Non-pigmented ciliary epithelial cell (primary cell): ENCODE data around the gene JHY.

ENCODE experiments used
- DNase-seq: peaks from one replicate; pipeline ENCODE4 v3.0.0-alpha.2; 2010; ENCODE audit warnings: low read depth

JHY gene

DNA sequence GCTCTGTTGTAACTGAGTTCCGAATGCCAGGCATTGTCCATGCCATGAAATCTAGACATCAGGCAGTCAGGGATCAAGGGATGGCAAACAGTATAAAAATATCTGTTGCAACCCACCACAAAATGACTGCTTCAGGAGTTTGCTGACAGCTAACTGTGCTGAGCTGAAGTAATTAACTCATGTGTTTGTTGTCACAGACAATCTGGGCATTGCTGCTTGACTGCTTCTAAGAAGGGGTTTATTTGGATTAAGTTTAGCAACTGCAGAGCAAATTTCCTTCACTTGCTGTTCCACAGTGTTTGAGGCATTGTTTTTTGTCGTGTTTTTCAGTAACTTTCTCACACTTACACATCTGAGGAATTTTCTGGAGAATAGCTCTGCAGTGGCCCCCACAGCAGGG is 68.7 kb downstream of the JHY start:
- no peak for DNase-seq

DNA sequence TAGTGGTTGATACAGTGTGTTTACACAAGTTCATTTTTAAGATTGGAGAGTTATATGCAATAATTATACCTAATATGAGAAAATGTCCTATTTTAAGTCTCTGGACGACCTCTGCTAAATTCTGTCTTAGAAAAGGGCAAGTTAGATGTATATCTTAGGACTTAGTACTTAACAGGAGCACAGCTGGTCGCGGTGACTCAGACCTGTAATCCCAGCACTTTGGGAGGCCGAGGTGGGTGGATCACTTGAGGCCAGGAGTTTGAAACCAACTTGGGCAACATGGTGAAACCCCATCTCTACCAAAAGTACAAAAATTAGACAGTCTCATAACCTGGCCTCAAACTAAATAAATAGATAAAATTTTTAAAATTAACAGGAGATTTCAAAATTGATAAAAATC is 71.9 kb downstream of the JHY start:
- no peak for DNase-seq

DNA sequence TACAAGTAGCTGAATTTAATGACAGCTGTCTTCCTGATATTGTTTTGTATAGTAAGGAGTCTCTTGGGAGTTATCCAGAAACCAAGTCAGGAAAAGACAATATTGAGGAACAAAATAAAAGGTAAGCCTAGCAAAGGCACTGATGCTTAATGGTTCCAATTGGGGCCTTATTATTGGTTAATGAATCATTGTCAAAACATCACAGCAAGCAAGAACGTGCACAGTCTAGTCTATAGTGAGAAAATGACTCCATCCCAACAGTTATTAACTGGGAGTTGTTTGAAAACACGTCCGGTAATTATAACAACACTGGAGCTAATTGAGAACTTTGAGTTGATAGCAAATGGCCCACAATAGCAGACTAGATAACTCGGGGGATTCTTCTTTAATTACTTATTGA is 81.4 kb downstream of the JHY start:
- no peak for DNase-seq

- no peak for DNase-seq
Observed at GRCh38 chr11:122976061-122976733, 93.6 kb downstream of the JHY start.

DNA sequence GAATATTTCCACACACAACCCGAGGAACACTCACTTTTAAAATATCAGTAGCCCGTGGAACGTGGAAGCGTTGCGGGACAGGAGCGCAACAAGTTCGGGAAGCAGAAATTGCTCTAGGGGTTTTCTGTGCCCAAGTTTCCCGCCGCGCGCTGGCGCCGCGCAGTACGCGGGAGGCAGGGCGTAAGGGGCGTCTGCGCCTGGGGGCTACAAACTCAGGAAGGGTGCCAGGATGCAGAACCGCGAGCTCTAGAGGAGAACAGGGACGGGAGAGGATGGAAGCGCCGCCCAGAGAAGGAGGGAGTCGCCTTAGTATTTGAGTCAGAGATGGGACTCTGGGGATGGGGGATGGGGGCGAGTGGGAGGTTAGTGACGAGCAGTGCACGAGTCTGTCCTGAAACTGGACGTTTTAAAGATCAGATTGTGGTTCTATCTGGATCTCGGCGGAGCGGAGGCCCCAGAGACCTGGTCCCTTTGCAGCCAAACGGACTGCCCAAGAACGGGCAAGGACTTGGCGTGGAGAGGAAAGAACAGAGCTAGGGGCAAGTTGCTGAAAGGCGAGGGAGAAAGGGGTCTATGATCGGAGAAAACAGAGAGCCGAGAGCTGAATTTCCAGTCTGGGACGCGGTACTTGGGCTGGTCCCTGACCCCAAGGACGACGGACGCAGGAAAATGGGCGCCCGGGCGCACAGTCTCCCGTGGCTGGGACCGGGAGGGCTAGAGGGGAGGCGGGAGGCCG is 94.3 kb downstream of the JHY start:
- DNase-seq: no peak

DNA sequence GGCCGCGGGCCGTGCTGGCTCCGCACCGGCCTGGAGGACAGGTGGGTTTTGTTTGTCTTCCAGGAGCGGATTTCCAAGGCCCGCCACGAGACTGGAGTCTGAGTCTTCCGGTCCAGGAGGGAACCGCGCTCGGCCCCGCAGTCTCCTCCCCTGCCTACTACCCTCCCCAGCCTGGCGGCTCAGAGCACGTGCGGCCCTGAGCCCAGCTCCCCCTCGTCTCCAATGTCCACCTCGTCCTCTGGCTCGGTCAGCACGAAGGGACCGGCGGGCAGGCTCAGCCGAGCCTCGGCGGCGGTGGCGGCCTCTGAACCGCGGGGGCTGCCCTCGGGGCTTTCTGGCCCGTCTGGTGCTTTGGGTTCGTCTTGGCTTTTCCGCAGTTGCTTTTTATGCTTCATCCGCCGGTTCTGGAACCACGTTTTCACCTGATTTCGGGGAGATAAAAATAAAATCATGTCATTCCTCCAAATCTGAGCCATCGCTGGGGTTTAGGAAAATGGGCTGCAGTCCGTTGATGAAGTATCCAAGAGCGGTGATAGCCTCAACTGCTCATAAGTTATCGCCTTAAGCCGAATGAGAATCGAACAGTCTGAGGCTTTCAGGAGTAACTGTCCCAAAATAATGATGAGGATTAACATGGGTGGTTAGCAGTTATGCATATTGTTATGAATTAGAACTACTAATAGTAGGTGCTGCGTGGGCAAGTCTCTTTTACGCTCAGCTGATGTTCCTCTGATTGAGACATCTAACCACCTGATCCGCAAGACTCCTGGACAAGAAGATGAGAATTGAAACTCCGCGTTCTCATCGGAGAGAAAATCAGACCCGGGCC is 95.1 kb downstream of the JHY start:
- DNase-seq: no peak

DNA sequence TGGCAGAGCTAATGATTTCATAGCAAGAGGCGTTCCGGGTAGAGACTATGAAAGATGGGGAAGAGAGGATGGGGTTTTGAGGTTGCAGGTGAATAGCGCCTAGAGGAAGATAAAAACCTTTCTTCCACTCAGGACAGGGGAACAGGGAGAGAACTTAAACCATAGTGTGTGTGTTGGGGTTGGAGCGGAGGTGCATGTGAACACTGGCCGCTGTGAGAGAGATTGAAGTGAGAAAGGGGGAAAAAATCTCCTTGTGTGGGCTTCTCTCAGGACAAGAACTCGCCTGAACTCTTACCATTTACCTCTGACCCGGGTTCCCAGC is 95.7 kb downstream of the JHY start:
- no peak for DNase-seq

DNA sequence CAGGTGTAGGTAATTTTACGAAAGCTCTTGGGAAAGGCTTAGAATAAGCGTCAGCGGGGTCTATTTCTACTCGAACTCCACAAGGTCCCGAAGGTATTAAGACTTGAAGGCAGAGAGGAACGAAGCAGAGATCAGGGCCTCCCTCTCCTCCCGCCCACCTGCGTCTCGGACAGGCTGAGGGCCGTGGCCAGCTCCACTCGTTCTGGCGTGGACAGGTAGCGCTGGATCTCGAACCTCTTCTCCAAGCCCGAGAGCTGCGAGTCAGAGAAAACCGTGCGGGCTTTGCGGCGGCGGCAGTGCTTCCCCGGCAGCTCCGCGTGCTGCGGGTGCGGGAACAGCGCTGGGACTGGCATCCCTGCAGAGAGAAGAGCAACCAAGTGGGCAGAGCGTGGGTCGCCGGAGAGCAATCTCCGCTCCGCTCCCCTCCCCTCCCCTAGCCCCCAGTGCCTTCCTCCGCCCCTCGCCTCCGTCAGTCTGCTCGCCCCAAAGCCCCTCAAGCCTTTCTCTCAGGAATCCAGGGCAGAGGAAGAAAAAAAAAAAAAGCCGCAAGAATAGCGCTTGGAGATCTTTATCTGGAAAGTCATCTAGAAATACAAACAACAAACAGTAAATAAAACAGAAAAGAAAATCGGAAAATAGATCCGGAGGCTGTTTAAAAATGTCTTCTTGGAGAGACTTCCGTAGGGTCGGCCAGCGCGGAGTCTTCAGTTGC is 96.7 kb downstream of the JHY start:
- no peak for DNase-seq

GRCh38 chr11:122979815-122980595 is 97.4 kb downstream of the JHY start:
- no peak for DNase-seq

- no peak for DNase-seq
Observed at GRCh38 chr11:122981388-122982264, 99.1 kb downstream of the JHY start, which contains the start of gene BSX. Gene BSX, minus strand, starts transcription at chr11:122981834. Its CDS starts 163 bp downstream, at chr11:122981671.

- no peak for DNase-seq
Observed at GRCh38 chr11:122983438-122984185, 101.1 kb downstream of the JHY start.

GRCh38 chr11:122984186-122985011 is 101.8 kb downstream of the JHY start:
- no peak for DNase-seq

DNA sequence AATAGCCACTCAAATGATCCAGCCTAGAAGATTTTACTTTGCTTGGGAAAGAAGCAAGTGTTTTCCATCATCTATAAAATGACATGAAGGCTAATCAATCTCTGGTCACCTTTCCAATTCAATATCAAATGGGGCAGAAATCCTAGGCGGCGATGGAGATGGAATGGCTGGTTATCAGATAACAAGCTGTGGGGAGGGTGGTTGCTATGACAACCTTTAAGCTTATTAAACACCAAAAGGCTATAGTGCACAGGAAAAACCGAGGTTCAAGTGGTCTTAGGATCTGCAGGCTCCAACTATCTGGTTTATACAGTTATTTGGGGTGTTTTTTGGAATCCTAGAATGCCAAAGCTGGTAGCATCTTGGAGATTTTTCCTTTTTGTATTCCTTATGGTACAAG is 113.0 kb downstream of the JHY start:
- no peak for DNase-seq

GRCh38 chr11:122998727-122999366 is 116.3 kb downstream of the JHY start:
- no peak for DNase-seq

- no peak for DNase-seq
Observed at GRCh38 chr11:123000721-123001120, 118.2 kb downstream of the JHY start.

DNA sequence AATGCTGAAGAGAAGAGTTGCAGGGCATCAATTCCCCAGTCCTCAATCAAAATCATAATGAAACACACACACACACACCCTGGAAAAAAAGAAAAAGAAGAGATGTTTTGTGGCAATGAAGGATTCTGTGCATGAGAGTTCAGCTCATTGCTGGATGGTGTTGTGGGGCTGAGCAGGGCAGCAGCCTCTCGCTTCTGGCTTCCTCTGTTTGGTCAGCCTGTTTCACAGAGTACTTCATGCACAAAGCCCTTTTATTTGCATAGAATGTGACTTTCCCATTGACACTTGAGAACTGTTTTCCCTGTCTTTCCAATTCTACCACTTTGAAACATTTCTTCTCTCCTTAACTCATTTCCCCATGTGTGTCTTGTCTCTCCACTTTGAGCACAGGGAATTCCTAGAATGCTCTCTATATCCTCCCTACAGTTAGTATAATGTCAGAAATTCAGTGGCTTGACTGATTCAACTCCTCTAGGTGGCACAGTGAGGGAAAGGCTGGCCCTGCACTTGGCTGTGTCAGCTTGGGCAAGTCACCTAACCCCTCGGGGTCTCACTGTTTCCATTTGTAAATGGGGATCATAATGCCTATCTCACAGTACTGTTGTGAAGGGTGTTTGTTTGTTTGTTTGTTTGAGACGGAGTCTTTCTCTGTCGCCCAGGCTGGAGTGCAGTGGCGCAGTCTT is 124.4 kb downstream of the JHY start:
- DNase-seq: no peak
